AML-193 (cell line): ENCODE results near the gene ABL2.
"Not testable (repeated sequence)": the region's sequence is repeated elsewhere in the genome, so short reads cannot be mapped to it uniquely, and the experiment has no call there.

Experiments used
- DNase-seq, 2 experiments: peaks; one replicate each; lab custom pipeline; 2025; lab: John Stamatoyannopoulos, UW

The ABL2 gene

DNA sequence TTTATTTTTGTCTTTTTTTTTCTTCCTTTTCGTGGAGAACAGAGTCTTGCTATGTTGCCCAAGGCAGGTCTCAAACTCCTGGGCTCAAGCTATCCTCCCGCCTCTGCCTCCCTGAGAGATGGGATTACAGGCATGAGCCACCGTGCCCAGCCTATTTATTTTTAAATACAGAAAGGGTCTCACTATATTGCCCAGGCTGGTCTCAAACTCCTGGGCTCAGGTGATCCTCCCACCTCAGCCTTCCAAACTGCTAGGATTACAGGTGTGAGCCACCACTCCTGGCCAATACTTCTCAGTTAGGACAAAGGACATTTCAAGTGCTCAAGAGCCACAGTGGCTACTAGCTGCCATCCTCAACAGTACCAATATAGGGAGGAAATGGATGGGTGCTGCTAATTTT is 16.2 kb downstream of the ABL2 start:
- not testable (repeated sequence) for DNase-seq

DNA sequence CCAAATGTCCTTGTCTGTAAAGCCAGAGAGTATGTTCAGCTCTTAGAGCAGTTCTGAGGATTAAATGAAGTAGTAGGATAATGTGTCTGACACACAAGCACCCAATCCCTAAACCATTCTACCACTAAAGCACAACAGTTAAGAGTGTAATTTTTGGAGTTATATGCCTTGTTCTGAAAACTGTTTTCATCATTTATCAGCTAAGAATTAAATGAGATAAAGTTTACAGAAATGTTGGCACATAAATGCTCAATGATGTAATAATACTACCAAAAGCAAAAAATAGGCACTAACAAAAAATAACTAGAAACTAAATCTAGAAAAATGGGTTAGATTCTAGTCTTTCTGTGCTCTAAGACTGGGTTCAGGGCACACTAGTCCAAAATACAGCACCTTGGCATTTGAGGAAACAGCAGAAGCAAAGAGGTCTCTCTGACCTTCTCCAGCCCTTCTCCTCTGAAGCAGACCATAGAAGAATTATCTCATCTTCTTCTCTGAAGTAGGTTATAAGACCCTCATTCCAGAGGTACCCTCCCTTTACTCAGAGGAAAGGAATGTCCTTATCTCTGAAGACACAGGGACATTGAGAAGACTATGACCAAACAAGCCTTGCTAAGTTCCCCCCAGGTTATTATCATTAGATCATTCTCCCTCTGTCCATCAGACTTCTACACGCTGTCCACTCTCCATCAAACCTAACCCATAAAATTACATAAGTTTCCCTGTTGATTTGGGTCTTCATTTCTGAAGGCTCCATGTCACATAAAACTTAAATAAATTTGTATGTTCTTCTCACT is 20.6 kb downstream of the ABL2 start:
- no peak for DNase-seq

DNA sequence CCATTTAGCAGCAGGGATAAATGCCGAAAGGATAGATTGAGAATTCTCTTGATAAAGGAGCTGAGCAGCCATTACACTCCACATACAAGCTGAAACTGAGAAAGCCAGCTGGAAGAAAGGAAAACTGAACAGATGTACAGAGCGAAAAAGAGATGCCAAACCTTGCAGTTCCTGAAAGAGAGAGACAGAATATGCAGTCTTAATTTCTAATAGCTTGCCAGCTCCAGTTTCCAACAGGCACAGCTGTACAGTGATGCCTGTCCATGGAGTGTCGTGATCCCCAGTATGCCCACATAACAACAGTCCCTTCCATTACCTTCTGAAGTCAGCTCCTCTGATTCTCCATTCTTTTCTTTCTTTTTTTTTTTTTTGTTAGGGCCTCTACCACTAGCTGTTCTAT is 22.7 kb downstream of the ABL2 start:
- DNase-seq = no peak

DNA sequence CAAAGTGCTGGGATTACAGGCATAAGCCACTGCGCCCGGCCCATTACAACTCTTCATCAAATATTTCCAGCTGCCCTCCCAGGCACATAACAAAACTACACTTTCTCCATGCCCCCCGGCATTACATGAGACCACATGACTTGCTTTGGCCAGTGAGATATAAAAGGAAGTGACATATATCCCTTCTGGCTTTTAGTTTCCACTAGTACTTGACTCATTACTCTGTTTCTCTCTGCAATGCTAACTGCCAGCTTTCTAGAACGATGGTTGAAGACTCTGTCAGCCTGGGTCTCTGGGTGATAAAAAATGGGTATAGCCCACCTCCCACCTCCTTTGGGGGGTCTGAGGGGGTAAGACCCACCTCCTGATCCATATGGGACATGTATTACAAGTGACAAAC is 24.2 kb downstream of the ABL2 start:
- no peak for DNase-seq

DNA sequence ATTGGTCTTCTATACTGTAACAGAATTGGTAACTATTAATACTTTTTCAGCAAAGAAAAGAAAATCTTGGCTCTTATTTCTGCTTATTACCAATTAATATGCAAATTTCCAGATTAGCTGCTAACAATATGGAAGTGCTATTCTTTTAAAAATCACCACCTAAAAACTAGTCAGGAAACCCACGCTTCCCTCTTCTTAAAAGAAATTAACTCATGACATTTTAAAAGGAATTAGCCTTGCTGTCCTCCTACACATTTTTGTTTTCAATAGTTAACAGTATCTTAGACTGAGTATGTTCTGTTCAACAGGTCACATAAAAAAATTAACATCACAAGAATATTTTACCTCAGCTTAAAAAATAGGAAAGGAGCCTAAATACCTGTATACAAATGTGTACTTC is 27.3 kb downstream of the ABL2 start:
- no peak for DNase-seq

DNA sequence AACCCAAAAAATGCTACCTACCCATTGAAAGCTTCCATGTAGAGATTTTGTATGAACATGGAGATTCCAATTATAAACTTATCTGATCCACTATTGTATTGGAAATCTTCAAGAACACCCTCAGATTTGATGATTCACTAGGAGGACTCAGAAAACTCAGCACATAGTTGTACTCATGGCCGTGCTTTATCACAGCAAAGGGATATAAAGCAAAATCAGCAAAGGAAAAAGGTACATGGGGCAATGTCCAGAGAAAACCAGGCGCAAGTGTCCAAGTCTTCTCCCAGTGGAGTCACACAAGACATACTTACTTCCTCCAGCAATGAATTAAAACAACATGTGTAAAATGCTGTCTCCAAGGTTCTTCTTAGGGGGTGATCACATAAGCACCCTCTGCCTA is 28.9 kb downstream of the ABL2 start:
- DNase-seq = no peak

DNA sequence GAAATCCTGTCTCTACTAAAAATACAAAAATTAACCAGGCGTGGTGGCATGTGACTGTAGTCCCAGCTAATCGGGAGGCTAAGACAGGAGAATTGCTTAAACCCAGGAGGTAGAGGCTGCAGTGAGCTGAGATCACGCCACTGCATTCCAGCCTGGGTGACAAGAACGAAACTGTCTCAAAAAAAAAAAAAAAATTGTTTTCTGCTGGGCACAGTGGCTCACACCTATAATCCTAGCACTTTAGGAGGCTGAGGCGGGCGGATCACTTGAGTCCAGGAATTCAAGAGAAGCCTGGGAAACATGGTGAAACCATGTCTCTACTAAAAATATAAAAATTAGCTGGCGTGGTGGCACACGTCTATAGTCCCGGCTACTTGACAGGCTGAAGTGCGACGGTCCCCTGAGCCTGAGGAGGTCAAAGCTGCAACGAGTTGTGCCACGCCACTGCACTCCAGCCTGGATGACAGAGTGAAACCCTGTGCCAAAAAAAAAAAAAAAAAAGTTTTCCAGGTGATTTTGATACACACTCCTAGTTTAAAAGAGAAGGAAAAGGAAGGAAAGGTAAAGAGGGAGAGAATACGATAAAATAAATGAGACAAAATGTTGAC is 31.7 kb downstream of the ABL2 start:
- no peak for DNase-seq

DNA sequence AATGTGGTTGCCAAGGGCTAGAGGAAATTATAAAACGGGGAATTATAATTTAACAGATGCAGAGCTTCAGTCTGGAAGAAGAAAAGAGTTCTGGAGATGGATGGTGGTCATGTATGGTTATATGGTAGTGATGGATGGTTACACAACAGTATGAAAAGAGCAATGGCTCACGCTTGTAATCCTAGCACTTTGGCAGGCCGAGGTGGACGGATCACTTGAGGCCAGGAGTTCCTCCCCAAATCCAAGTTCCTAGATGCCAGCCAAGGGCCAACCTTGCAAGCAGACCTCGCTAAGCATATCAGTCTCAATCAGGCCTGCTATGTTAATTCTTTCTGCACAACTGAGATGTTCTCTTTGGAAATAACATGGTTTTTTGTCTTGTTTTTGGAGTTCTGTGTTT is 33.6 kb downstream of the ABL2 start:
- DNase-seq = not testable (repeated sequence)

DNA sequence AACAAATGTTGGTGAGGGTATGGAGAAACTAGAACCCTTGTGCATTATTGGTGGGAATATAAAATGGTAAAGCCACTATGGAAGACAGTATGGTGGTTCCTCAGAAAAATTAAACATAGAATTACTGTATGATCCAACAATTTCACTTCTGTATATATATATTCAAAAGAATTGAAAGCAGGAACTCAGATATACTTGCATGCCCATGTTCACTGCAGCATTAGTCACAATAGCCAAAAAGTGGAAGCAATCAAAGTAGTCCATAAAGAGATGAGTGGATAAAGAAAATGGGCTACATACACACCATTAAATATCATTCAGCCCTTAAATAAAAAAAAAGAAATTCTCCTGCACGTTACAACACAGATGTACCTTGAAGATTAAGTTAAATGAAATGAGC is 34.1 kb downstream of the ABL2 start:
- DNase-seq = no peak

DNA sequence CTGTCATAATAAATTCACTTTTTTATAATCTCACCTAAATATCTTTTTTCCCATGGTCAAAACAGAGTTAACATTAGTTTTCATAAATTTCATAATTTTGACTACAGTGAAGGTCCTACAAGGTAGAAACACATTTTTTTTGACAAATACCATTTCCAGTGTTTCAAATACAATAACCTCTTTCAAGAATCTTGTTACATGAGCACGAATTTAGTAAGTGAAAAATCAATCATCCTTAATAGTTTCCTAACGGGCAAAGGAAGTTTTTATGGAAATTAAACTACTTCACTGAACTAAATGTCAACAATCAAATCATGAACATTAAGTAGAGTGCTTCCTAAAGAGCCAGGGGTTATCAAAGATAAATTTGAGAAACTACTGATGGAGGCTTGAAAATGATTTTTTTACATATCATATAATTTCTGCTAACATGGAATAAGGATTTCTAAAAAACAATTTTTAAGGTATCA is 35.4 kb downstream of the ABL2 start:
- no peak for DNase-seq

DNA sequence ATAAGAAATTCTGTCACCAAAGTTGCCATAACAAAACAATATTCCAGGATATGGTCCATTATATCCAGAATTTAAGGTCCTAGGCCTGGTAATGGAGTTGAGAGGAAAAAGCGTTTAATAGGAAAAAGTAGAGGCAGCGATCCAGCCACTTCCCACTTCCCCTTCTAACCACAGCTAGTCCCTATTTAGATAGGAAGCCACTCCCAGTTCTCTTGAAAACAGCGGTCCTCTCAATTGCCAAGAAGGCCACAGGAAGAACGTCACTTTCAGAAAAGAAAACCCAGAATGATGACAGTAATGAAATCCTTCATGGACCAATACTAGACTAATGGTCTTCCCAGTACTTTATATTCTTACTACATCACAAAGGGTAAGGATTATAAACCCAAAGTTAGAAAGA is 38.6 kb downstream of the ABL2 start:
- DNase-seq = no peak

DNA sequence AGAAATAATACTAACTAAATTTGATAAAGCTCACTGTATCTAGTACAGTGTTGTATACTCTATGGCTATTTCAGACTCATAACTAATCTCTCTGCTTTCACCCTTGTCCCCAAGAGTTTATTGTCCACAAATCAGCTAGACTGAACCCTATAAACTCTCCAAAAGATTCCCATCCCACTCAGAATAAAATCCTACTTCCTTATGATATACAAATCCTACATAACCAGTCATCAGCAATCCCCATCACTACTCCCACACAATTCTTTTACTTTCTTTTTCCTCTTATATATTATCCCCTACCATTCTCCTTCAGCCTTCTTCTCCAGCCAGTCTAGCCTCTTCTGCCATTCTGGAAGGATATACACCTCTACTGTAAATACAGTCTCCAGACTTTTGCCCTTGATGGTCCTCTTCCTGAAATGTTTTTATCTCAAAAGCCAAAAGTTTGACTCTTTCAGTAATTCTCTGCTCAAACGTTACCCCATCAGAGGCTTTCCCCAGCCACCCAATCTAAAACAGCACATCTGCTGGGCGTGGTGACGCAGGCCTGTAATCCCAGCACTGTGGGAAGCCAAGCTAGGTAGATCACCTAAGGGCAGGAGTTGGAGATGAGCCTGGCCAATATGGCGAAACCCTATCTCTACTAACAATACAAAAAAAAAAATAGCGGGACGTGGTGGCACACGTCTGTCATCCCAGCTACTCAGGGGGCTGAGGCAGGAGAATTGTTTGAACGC is 41.6 kb downstream of the ABL2 start:
- DNase-seq = no peak

DNA sequence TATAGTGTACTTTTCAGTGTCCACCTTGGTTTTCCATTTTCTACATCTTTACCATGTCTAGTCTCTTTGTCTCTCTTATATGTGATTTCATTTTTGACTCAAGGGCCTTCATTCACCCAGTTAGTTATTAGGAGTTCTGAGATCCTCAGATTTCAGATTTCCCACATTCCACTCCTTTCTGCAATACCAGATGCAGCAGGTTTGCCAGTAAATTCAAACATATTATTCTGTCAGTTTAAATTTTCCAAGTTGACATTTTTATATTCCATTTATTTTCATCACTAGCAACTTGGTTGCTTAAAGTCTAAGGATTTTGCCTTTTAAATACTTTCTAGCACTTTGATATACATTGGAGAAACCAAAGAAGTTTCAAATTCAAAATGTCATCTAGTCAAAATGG is 42.4 kb downstream of the ABL2 start:
- DNase-seq = no peak

DNA sequence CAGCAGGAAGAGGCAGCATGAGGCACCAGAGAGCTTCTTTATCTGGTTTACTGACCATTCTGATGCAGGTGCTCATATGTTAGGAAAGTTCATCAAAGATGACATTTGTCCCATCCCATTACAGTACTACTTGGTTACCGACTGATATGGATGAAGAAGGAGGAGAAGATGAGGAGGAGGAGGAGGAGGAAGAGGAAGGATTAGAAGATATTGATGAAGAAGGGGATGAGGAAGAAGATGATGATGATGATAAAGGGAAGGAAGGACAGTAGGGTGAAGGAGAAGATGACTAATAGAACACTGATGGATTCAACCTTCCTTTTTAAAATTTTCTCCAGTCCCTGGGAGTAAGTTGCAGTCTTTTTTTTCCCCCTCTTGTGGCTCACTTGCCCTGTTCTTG is 45.1 kb downstream of the ABL2 start:
- DNase-seq = no peak

DNA sequence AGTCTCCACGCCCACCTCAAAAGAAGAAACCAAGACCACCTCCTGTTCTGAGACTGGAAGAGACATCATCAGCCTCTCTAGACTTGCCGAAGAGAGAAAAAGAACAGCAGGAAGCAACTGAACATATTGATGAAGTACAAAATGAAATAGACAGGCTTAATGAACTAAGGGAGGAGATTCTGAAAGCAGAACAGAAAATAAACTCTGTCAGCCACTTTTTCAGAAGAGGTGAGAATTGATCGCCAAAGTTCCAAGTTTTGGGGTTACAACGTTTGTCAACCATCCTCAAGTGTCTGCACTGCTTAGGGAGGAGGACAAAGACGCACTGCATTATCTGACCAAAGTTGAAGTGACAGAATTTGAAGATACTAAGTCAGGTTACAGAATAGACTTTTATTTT is 45.6 kb downstream of the ABL2 start:
- no peak for DNase-seq

DNA sequence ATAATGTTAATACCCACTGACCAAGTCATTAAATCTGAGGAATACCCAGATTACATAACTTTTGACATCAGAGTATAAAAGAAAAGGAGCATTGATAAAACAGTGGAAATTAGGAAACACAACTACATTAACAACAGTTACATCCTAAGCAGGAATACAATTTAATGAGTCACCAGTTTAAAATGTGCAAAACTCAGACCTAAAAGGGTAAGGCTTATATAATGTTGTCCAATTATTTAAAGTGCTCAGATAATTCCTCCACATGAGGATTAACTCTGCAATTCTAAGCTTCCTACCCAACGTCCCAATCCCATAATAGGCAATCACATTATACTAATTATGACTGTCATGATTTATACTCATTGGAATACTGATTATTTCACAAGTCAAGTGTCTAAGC is 50.5 kb downstream of the ABL2 start:
- DNase-seq = no peak

DNA sequence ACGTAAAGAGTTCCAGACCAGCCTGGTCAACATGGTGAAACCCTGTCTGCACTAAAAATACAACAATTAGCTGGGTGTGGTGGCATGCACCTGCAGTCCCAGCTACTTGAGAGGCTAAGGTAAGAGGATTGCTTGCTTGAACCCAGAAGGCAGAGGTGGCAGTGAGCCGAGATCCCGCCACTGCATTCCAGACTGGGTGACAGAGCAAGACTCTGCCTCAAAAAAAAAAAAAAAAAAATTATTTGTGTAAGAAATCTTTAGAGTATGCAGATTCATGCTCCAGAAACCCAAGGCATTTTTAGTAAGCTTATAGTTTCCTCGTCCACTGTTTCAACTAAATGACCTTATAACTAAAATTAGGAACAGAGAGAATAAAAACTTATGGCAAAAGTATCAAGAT is 51.3 kb downstream of the ABL2 start:
- DNase-seq = no peak

DNA sequence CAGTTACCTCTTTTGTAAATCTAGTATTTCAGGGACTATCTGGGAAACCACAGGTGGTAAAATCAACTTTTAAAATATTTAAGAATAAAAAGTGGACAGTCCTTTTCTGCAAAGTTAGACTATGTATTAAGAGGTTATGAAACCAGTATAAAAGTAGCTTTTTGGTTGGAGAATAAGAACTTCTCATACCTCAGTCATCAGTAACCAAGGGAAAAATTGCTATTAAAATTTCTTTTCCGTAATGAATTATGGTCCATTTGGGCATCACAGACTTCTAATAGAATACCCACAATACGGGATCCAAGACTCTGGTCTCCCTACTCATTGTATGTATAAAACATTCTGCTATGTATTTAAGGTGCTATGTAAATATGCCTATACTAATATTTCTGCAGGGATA is 51.9 kb downstream of the ABL2 start:
- no peak for DNase-seq

DNA sequence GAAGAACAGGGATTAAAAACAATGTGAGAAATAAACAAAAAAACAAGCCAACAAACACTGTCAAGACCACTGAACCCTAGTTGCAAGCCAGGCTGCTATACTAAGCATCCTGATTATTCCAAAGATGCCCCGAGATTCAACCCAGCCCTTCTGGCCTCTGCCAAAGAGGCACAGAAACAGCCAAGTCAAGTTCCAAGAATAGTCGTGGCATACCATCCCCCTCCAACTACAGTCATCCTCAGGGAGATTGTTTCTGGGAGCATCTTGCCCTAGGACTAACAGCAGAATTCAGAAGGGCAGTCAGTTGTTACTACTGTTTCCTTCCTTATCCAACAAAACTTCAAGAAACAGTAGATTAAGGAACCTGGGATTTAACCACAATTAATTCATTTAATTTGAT is 52.3 kb downstream of the ABL2 start:
- DNase-seq = no peak

DNA sequence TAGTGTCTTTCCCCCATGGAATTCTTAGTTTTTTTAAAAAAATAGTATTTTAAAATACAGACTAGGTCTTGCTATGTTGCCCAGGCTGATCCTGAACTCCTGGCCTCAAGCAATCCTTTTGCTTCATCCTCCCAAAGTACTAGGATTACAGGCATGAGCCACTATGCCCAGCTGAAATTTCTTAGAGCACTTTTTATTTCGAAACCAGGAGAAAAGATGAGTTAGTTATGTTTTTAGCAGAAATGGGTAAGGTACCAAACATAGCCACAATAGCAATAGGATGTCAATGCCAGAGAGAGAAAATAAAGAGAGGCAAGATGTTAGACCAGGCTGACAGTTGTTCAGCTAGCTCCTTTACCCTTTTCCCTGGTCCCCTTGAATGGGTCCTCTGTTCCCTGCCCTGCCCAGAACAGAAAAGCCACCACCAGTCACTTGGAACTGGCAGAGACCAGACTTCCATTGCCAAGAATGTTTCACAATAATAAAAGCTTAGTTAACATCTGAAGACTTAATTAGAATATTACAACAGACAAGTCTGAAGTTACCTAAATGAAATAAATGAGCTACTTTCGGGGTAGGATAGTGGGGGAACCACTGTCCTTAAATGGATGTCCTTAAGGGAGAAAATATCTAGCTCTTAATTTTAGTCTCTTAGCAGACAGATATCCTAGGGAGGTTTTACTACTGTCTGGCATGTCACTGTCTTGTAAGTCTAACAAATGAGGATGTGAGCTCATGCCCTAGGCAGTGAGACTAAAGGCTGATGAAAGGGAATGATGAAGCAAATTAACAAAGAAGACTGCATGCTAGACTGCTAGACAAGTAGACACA is 54.3 kb downstream of the ABL2 start:
- peak; percentile 85 to 87 for DNase-seq

DNA sequence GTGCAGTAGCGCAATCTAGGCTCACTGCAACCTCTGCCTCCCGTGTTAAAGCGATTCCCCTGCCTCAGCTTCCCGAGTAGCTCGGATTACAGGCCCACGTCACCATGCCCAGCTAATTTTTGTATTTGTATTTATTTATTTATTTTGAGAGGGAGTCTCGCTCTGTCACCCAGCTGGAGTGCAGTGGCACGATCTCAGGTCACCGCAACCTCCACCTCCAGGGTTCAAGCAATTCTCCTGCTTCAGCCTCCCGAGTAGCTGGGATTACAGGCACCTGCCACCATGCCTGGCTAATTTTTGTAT is 59.1 kb downstream of the ABL2 start:
- not testable (repeated sequence) for DNase-seq
